Glomerular visceral epithelial cell (primary cell): ENCODE results near the gene SGK2.
"Not testable (repeated sequence)": the region's sequence is repeated elsewhere in the genome, so short reads cannot be mapped to it uniquely, and the experiment has no call there.

Experiments used
- DNase-seq: peaks from one replicate; pipeline ENCODE4 v3.0.0-alpha.2; 2016; ENCODE audit errors: extremely low spot score

The SGK2 gene

DNA sequence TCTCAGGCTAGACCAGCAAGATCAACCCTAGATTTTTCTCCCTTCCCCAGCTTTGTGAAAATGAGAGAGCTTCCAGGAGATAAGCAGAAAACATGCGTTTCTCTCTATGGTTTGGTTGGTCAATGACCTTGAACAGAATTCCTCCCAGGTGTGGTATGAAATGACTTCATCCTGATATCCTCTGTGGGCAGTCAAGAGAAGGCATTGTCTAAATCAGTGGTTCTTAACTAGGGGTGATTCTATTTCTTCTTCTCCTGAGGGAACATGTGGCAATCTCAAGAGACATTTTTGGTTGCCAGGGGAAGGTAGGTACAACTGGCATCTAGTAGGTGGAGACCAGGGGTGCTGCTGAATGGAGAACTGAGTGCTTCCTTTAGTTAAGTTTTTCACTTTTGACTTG is 44.3 kb downstream of the SGK2 start:
- no peak for DNase-seq

DNA sequence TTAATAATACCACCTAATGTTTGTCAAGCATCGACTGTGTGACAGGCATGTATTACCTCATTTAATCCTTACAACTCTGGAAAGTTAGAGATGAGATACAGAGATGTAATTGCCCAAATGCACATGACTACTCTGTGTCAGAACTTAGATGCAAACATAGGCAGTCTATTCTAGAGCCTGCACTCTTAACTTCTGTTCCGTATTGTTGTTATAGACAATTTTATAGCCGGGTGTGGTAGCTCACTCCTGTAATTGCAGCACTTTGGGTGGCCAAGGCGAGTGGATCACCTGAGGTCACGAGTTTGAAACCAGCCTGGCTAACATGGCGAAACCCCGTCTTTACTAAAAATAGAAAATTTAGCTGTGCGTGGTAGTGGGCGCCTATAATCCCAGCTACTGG is 46.9 kb downstream of the SGK2 start:
- no peak for DNase-seq

DNA sequence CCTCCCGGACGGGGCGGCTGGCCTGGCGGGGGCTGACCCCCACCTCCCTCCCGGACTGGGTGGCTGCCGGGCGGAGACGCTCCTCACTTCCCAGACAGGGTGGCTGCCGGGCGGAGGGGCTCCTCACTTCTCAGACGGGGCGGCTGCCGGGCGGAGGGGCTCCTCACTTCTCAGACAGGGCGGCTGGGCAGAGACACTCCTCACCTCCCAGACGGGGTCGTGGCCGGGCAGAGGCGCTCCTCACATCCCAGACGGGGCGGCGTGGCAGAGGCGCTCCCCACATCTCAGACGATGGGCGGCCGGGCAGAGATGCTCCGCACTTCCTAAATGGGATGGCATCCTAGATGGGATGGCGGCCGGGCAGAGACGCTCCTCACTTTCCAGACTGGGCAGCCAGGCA is 48.5 kb downstream of the SGK2 start:
- DNase-seq, result not testable (repeated sequence)

DNA sequence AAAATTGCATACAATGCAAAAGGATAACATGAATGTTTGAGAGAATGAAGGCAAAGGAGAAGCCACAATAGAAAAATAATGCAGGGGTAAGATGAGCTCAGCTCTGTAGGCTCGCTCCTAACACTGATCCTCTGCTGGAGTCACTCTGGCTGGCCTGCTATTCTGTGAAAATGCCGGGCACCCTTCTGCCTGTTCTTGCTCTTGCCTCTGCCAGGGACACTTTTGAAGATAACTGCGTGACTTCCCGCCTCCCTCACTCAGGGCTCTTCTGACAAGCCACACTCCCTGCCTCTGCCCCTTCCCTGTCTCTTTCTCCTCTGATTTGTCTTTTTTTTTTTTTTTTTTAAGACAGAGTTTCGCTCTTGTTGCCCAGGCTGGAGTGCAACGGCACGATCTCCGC is 72.8 kb downstream of the SGK2 start:
- DNase-seq, result no peak
